ENCODE measurements around the gene XPO6.
"Not testable (repeated sequence)": the region's sequence is repeated elsewhere in the genome, so short reads cannot be mapped to it uniquely, and the experiment has no call there.

Gene XPO6

GRCh38 chr16:28211758-28212531, at the start of gene XPO6:
Gene XPO6, minus strand, starts transcription at chr16:28211965. Its CDS starts 597 bp downstream, at chr16:28211368.
- in situ Hi-C loops (cut with MboI; ENCODE audit: low sequenced_read_pairs) = no loop called here

DNA sequence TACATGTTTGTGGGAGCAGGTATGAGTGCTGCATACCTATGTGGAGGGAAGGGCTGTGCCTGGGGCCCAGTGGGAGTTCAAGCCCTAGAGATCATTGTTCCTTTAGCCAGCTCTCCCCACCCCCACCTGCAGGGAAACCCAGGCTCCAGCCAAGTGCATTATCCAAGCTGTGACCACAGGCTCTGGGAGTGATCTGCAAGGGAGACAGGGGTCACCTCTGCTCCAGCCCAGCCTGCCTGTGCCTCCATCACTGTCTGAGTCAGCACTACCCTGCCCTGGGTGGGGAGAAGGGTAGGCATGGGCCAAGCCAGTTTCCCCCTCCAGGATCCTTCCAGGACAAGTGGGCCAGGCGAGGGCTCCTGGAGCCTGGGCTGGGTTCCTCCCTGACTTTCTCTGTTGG, 48.4 kb upstream of the XPO6 start:
- in situ Hi-C loops (cut with MboI; ENCODE audit: low sequenced_read_pairs) = no loop called here

GRCh38 chr16:28259781-28260150, 48.0 kb upstream of the XPO6 start:
- in situ Hi-C loops (cut with MboI; ENCODE audit: low sequenced_read_pairs) = no loop called here

DNA sequence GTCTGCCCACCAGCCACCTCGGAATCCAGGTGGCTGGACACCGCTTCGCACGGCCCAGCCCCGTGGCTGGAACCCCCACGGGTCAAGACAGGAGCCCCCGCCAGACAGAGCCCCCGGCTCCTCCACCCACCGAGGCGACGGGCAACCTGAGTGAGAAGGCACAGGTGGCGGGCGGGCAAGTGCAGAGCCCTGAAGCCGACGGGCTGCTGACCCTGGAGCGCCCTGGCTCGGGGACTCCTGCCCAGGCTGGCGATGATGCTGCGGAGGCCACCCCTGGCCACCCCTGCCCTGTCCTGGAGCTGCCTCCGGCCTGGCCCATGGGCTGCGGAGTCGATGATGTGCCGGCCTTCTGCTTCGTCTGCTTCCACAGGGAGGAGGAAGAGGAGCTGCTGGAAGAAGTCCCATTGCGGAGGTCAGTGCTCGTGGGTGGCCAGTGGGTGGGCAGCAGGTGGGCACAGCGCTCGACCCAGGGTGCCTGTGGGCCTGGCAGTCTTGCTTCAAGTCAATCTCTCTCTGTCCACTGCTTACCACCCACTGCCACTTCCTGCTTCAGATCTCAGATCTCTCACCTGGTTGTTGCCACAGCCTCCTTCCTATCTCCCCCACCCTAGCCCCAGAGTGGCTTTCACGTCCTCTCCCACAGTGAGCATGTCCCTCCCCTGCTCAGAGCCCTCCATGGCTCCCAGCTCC, 47.5 kb upstream of the XPO6 start:
- in situ Hi-C loops (cut with MboI; ENCODE audit: low sequenced_read_pairs) = no loop called here

GRCh38 chr16:28258567-28258966, 46.8 kb upstream of the XPO6 start:
- in situ Hi-C loops (cut with MboI; ENCODE audit: low sequenced_read_pairs) = no loop called here

DNA sequence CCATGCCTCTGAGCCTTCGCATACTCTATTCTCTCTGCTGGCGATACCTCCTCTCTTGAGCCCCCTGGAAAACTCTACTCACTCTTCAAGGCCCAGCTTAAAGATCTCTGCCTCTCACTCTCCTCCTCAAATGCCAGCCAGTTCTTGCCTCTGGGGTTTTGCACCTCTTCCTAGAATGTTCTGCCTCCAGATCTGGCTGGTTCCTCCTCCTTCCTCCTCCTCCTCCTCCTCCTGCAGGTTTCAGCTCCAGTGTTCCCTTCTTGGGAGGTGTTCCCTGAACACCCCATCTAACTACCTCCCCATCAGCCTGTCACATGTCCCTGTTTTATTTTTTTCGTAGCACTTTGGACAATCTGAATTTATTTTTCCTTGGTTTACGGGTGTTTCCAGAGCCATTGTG, 45.5 kb upstream of the XPO6 start:
- in situ Hi-C loops (cut with MboI; ENCODE audit: low sequenced_read_pairs) = no loop called here

DNA sequence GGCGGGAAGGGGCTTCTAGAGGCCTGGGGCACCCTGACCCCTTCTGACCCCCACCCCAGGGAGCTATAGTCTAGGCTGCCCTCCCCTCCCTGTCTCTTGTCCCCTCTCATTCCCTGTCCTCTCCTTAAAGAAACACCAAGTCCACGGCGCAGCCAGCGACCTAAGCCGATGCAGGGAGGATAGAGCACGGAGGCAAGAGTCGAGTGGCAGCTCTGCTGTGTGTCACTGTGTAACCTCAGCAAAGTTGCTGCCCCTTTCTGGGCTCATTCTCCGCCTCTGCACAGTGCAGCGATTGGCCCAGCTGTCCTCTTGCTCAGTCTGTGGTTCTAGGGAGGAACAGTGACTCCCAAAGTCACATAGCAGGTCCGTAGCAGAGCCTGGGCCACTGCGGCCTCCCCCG, 44.1 kb upstream of the XPO6 start:
- in situ Hi-C loops (cut with MboI; ENCODE audit: low sequenced_read_pairs) = no loop called here

DNA sequence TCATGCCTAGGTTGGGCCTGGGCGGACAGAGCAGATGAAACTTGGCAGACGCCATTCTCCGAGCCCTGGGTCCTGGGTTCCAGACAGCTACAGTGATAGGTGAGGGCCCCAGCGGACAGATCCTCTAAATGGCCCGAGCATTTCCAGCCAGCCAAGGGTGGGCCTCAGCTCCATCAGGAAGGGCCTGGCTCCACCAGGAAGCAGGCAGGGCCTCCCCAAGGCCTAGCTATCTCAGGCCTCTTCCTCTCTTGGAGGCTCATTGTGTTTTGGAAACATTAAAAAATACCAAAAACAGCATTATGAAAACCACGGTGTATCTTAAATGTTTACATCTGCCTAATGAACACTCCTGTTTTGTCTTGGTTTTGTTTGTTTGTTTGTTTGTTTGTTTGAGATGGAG, 42.4 kb upstream of the XPO6 start:
- in situ Hi-C loops (cut with MboI; ENCODE audit: low sequenced_read_pairs) = no loop called here

GRCh38 chr16:28250999-28251398, 39.2 kb upstream of the XPO6 start:
- in situ Hi-C loops (cut with MboI; ENCODE audit: low sequenced_read_pairs) = no loop called here

DNA sequence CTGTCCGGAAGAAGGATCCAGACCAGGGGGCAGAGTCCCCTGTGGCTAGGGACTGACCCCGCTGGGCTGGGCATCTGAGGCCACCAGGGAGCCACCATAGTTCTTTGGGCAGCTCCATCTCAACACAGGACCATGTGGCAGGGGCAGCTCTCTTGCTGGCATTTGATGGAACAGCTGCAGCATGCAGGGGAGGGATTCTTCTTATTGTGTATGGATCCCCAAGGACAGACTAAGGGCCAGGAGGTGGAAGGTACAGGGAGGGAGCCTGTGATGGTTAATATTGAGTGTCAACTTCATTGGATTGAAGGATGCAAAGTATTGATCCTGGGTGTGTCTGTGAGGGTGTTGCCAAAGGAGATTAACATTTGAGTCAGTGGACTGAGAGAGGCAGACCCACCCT, 37.7 kb upstream of the XPO6 start:
- in situ Hi-C loops (cut with MboI; ENCODE audit: low sequenced_read_pairs) = not testable (repeated sequence)

GRCh38 chr16:28241924-28242323, 30.2 kb upstream of the XPO6 start:
- in situ Hi-C loops (cut with MboI; ENCODE audit: low sequenced_read_pairs) = no loop called here

DNA sequence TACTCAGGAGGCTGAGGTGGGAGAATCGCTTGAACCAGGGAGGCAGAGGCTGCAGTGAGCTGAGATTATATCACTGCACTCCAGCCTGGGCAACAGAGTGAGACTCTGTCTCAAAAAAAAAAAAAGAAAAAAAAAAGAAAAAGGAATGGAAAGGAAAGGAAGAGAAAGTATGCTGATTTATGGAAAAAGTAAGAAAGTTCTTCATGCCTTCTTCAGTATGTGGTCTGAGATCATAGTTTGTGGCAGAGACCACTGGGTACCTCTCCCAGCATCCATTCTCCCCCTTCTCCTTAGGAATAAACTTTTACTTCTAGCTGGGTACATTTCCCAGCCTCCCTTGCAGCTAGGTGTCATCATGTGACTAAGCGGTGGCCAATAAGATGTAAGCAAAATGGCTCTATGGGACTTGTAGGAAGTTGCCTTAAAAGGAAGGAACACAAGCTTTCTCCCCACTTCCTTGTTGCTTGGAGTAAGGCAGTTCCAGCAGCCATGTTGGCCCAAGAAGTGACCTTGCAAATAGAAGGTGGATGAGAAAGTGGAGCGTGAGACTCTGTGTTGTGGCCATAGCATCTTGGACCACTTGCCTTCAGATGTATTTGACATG, 26.1 kb upstream of the XPO6 start:
- in situ Hi-C loops (cut with MboI; ENCODE audit: low sequenced_read_pairs) = no loop called here

- in situ Hi-C loops (cut with MboI; ENCODE audit: low sequenced_read_pairs) = no loop called here
Measured at GRCh38 chr16:28231763-28232162, 20.0 kb upstream of the XPO6 start.

DNA sequence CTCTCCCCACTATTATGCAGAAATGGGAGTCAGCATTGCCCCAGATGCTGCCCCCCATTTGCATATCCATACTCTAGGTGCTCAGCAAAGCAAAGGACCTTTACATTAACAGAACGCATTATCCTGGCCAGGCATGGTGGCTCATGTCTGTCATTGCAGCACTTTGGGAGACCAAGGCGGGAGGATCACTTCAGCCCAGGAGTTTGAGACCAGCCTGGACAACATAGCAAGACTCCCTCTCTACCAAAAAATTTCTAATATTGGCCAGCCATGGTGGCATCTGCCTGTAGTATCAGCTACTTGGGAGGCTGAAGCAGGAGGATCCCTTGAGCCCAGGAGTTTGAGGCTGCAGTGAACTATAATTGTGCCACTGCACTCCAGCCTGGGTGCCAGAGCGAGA, 12.1 kb upstream of the XPO6 start:
- in situ Hi-C loops (cut with MboI; ENCODE audit: low sequenced_read_pairs) = not testable (repeated sequence)

GRCh38 chr16:28219777-28220176, 8.0 kb upstream of the XPO6 start:
- in situ Hi-C loops (cut with MboI; ENCODE audit: low sequenced_read_pairs) = not testable (repeated sequence)

DNA sequence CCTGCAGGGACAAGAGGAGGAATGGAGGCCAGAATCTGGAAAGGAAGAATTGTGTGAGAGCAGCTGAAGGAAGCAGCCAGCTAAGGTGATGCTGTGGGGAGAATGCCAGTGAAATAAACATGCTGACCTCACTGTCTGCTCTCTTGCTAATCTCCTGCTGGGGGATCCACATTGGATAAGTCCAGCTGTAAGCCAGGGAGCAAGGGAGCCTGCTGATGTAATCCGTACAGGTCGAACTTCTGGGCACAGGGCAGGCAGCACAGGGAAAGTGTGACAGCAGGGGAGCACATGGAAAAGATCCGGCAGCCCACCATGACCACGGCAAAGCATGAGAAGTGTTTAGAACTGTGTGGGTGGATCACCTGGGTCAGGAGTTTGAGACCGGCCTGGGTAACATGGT, 7.5 kb upstream of the XPO6 start:
- in situ Hi-C loops (cut with MboI; ENCODE audit: low sequenced_read_pairs) = no loop called here

DNA sequence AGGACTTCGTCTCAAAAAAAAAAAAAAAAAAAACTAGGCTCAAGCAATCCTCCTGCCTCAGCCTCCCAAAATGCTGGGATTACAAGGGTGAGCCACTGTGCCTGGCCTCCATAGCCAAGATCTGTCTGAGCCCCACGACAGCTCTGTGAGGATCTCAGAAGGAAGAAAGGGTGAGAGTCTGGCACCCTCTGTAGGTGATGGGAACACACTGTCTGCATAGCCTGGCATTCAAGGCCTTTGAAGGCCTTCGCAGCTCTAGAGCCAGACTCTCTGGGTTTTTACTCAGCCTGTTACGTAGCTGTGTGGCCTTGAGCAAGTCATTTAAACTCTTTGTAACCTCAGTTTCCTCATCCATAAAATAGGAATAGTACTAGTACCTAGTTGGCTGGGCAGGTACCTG, 6.3 kb upstream of the XPO6 start:
- in situ Hi-C loops (cut with MboI; ENCODE audit: low sequenced_read_pairs) = no loop called here

DNA sequence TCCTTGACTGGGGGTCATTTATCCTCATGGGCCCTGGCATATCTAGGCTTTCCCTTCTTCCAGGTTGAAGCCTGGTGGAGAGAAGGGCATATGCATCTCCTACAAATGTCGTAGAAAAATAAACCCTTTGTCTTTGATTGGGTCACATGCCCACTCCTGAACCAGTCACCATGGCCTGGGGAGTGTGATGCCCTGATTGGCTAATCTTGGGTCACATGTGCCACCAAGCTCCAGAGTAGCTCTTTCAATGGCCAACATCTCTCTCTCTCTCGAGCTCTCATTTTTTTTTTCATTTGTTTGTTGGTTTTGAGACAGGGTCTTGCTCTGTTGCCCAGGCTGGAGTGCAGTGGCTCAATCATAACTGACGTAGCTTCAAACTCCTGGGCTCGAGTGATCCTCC, 5.6 kb upstream of the XPO6 start:
- in situ Hi-C loops (cut with MboI; ENCODE audit: low sequenced_read_pairs) = no loop called here

GRCh38 chr16:28213396-28213795, 1.6 kb upstream of the XPO6 start:
- in situ Hi-C loops (cut with MboI; ENCODE audit: low sequenced_read_pairs) = no loop called here

DNA sequence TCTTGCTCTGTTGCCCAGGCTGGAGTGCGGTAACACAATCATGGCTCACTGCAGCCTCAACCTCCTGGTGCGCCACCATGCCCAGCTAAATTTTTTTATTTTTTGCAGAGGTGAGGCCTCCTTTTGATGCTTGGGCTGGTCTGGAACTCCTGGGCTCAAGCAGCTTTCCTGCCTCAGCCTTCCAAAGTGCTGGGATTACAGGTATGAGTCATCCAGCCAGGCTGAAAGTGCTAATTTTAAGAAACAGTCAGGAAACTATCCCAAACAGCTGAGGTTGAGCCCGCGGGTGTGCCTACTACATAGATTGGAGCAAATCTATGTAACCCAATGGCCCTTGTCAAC, 738 bp upstream of the XPO6 start:
- in situ Hi-C loops (cut with MboI; ENCODE audit: low sequenced_read_pairs) = no loop called here

GRCh38 chr16:28210979-28211588, 681 bp downstream of the XPO6 start:
- in situ Hi-C loops (cut with MboI; ENCODE audit: low sequenced_read_pairs) = no loop called here

DNA sequence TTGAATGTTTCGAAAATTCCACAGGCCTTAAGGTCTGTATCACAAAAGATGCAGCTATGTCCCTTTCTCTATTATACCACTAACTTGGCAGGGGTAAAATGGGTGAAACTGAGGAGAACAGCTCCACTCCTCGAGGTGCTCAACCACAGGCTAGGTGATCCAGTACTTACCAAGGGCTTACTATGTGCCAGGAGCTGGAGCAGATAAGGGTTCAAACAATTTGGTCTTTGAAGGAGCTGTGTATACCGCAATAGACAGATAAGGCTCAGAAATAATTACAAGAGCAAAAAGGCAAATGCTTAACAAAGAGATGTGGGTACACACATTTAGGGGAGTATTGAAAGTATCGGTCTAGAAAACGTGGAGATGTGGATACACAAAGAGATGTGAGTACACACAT, 1.5 kb downstream of the XPO6 start:
- in situ Hi-C loops (cut with MboI; ENCODE audit: low sequenced_read_pairs) = no loop called here

Measured in hTERT RPE-1 (cell line).